ENCODE results near the gene GPC6.

- TF ChIP-seq EP300 (IDR thresholded peaks at IDR 0.05) (no peak), CTCF (IDR thresholded peaks at IDR 0.05) (no peak), POLR2A (IDR thresholded peaks at IDR 0.05) (no peak), POLR2AphosphoS5 (IDR thresholded peaks at IDR 0.05) (no peak)
These were observed 12.1 kb downstream of the GPC6 start for GRCh38 chr13:93238711-93239110.
